IPS-18a (cell line): ENCODE data around the gene CREB5.
"Not testable (repeated sequence)": the region's sequence is repeated elsewhere in the genome, so short reads cannot be mapped to it uniquely, and the experiment has no call there.

ENCODE experiments used
- H3K27ac ChIP-seq: one replicate; pipeline ENCODE4 v1.5.1; 2013; ENCODE audit warnings: low read length
- H3K27me3 ChIP-seq: one replicate; pipeline ENCODE4 v1.6.1; 2013; ENCODE audit warnings: mild to moderate bottlenecking, low read length; ENCODE audit not compliant: control insufficient read depth, insufficient read depth
- H3K36me3 ChIP-seq: one replicate; pipeline ENCODE4 v1.6.1; 2013; ENCODE audit warnings: low read depth, low read length; ENCODE audit not compliant: control insufficient read depth
- H3K4me1 ChIP-seq: one replicate; pipeline ENCODE4 v1.6.1; 2013; ENCODE audit warnings: low read depth, low read length; ENCODE audit not compliant: control insufficient read depth
- H3K4me3 ChIP-seq: one replicate; pipeline ENCODE4 v1.5.1; 2013; ENCODE audit warnings: low read length
- H3K9ac ChIP-seq: one replicate; pipeline ENCODE4 v1.6.1; 2013; ENCODE audit warnings: mild to moderate bottlenecking, low read length, moderate library complexity
- H3K9me3 ChIP-seq: one replicate; pipeline ENCODE4 v1.6.1; 2013; ENCODE audit warnings: low read depth, low read length; ENCODE audit not compliant: control insufficient read depth

The CREB5 gene

DNA sequence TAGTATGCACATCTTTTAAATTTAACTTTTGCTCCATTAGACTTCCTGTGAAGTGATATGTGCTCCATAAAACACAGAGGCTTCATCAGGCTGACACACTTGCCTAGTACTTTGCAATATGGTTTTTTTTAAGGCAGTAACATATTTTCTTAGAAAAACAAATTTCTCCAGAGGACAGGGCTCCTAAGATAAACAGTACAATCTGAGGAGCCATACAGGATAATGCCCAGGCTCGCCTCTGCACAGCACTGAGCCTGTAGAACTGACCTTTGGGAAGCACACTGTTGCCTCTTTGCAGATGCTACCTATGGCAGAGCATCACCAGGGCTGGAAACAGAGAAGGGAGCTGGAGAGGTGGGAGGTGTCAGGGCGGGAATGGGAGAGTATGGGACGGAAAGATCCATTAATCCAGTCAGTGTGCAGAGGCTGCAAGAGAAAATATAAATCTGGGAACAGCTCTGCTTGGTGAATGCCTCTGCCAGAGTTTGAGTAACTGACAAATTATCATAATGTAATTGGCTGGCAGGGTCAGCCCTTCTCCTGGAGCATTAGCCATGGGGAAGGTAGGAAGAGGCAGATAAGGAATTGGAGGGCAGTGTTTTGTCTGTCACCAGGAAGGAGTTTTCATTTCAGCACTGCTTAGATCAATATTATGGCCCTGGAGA is 132.3 kb downstream of the CREB5 start:
- Histone ChIP-seq H3K27me3 (no peaks in the 10 kb centered on the region), H3K36me3 (no peaks in the 10 kb centered on the region), H3K4me1 (no peaks in the 10 kb centered on the region), H3K27ac (no peak overlapping the region), H3K4me3 (no peak overlapping the region), H3K9me3 (no peaks in the 10 kb centered on the region), H3K9ac (no peak overlapping the region)

DNA sequence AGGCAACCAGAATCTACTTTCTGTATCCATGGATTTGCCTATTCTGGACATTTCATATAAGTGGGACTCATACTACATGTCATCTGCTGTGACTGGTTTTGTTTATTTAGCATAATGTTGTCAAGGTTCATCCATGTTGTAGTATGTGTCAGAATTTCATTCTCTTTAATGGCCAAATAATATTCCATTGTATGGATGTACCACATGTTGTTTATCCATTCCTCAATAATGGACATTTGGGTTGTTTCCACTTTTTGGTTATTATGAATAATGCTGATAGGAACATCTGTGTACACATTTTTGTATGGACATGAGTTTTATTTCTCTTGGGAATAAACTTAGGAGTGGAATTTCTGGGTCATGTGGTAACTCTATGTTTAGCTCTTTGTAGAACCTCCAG is 133.7 kb downstream of the CREB5 start:
- no peak overlapping the region for H3K27ac ChIP-seq
- H3K4me3 ChIP-seq, result no peak overlapping the region
- no peaks in the 10 kb centered on the region for H3K9me3 ChIP-seq
- H3K27me3 ChIP-seq, result no peaks in the 10 kb centered on the region
- H3K4me1 ChIP-seq, result no peaks in the 10 kb centered on the region
- H3K36me3 ChIP-seq, result no peaks in the 10 kb centered on the region
- H3K9ac ChIP-seq, result no peak overlapping the region

DNA sequence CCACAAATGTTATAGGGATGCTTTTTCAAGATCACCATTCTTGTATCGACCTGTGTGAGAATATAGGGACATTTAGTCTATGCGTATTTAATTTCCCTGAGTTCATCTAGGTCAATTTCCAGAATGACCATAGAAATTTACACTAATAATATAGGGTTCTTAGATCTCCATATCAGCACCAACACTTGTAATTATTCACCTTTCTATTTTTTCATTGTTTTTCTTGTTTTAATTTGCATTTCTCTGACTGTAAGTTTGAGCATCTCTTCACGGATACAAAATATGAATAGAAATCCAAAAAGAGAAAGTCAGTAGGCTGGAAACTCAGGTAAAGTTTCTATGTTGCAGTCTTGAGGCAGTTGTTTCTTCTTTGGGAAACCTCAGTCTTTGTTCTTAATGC is 134.8 kb downstream of the CREB5 start:
- Histone ChIP-seq H3K27me3 (no peaks in the 10 kb centered on the region), H3K4me3 (no peak overlapping the region), H3K27ac (no peak overlapping the region), H3K36me3 (no peaks in the 10 kb centered on the region), H3K9me3 (no peaks in the 10 kb centered on the region), H3K4me1 (no peaks in the 10 kb centered on the region), H3K9ac (no peak overlapping the region)

DNA sequence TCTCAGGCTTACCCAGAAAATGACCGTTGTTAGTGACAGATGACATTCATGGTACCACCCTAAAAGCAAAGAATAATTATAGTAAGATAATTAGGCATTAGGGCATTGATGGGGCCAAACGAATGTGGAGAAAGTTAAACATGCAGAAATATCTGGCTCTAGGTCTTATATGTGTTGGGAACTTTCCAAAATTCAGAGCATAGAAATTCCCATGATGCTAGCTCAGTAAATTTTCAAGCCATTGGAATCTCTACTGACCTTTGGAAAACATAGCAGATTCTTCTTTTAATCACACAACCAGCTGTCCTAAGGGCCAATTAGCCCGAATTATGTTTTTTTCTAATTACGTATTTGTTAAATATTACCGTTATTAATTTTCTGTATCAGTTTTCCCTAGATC is 136.1 kb downstream of the CREB5 start:
- Histone ChIP-seq H3K36me3 (no peaks in the 10 kb centered on the region), H3K27ac (no peak overlapping the region), H3K4me1 (no peaks in the 10 kb centered on the region), H3K9ac (no peak overlapping the region), H3K9me3 (no peaks in the 10 kb centered on the region), H3K4me3 (no peak overlapping the region), H3K27me3 (no peaks in the 10 kb centered on the region)

DNA sequence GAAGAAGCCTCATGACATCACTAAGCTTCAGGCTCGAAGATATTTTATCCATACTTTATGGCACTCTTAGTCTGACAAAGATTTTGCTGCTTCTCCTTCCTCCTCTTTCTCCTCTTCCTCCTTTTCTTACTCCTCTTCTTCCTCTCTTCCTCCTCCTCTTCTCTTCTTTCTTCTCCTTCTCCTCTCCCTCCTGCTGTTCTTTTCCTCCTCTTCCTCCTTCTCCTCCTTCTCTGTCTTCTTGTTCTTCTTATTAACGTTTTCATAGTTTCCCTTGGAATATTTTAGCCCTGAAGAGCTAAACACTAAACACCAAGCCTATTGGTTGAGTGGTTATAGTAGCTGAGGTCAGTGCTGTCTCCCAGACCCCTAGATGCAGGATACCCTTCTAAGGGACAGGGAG is 137.7 kb downstream of the CREB5 start:
- H3K36me3 ChIP-seq, result no peaks in the 10 kb centered on the region
- H3K4me3 ChIP-seq, result no peak overlapping the region
- H3K9ac ChIP-seq, result no peak overlapping the region
- no peaks in the 10 kb centered on the region for H3K9me3 ChIP-seq
- no peaks in the 10 kb centered on the region for H3K27me3 ChIP-seq
- H3K4me1 ChIP-seq, result no peaks in the 10 kb centered on the region
- no peak overlapping the region for H3K27ac ChIP-seq

- Histone ChIP-seq H3K27me3 (no peaks in the 10 kb centered on the region), H3K4me3 (no peak overlapping the region)
These were observed 138.4 kb downstream of the CREB5 start for GRCh38 chr7:28550580-28551186.

GRCh38 chr7:28551331-28551730 is 139.0 kb downstream of the CREB5 start:
- no peak overlapping the region for H3K9ac ChIP-seq
- H3K9me3 ChIP-seq, result no peaks in the 10 kb centered on the region
- H3K27me3 ChIP-seq, result no peaks in the 10 kb centered on the region
- no peaks in the 10 kb centered on the region for H3K4me1 ChIP-seq
- H3K36me3 ChIP-seq, result no peaks in the 10 kb centered on the region
- H3K4me3 ChIP-seq, result no peak overlapping the region
- no peak overlapping the region for H3K27ac ChIP-seq

More at GRCh38 chr7:28550580-28551186, 138.4 kb downstream of the CREB5 start:
- Histone ChIP-seq H3K9me3 (no peaks in the 10 kb centered on the region), H3K4me1 (no peaks in the 10 kb centered on the region), H3K36me3 (no peaks in the 10 kb centered on the region), H3K27ac (no peak overlapping the region), H3K9ac (no peak overlapping the region)

DNA sequence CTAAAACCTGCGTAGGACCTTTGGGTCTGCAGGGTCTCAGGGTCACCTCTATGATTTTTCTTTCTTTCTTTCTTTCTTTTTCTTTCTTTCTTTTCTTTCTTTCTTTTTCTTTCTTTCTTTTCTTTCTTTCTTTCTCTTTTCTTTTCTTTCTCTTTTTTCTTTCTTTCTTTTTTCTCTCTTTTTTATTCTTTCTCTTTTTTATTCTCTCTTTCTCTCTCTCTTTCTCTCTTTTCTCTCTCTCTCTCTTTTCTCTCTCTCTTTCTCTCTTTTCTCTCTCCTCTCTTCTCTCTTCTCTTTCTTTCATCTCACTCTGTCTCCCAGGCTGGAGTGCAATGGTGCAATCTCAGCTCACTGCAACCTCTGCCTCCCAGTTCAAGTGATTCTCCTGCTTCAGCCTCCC is 139.4 kb downstream of the CREB5 start:
- not testable (repeated sequence) for H3K36me3 ChIP-seq, H3K4me1 ChIP-seq, H3K27me3 ChIP-seq, H3K4me3 ChIP-seq, H3K9me3 ChIP-seq, H3K9ac ChIP-seq, H3K27ac ChIP-seq

DNA sequence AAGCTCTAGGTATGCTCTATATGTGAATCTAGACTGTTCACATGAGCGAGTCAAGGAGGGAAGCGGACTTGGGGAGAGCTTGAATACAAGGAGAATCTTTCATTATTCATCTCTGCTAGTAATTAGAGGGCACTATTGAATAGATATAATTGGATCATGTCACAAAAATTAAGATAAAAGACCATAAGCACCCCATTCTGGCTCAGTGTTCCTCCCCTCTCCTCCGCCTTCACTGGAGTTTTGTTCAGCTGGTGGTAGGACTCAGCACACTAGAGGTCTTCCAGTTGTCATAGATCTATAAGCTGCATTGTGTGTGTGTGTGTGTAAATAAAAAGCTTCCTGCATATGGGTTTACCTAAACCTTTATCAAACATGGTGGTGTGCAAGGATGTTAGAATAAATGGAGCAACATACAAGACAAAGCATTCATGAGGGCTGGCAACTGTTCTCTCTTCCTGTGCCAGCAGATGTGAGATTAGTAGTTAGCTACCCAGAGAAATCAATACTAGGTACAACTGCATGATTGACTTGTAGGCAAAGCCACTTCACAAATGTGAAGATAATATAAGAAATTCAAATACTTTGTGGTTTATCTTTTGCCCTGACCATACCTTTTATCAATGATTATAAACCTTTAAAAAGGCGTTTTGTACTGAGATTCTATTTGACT is 142.6 kb downstream of the CREB5 start:
- H3K4me1 ChIP-seq, result peaks cover 8% of the 10 kb centered on the region
- no peak overlapping the region for H3K27ac ChIP-seq
- H3K9me3 ChIP-seq, result no peaks in the 10 kb centered on the region
- H3K9ac ChIP-seq, result no peak overlapping the region
- no peaks in the 10 kb centered on the region for H3K27me3 ChIP-seq
- H3K36me3 ChIP-seq, result no peaks in the 10 kb centered on the region
- no peak overlapping the region for H3K4me3 ChIP-seq

DNA sequence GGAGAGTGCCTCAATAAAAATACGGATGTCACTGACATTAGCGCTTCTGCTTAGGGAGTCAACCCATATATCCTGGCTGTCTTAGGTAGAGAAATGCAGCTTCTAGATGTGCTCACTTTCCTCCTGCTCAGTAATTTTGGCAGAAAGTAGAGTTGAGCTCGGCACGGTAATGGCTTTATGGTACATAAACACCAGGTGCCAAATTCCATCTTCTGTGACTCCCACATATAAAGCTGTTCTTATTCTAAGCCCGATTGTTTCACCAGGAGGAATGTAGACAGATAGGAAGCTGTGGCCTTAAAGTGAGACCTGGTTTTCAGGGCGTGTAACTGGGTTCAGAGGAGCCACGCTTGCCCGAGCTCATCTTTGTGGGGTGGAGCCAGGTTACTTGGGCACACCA is 143.7 kb downstream of the CREB5 start:
- no peak overlapping the region for H3K27ac ChIP-seq
- no peaks in the 10 kb centered on the region for H3K9me3 ChIP-seq
- H3K36me3 ChIP-seq, result no peaks in the 10 kb centered on the region
- no peak overlapping the region for H3K4me3 ChIP-seq
- H3K27me3 ChIP-seq, result no peaks in the 10 kb centered on the region
- peaks cover 8% of the 10 kb centered on the region for H3K4me1 ChIP-seq
- H3K9ac ChIP-seq, result no peak overlapping the region

GRCh38 chr7:28556671-28557070 is 144.4 kb downstream of the CREB5 start:
- Histone ChIP-seq H3K4me3 (no peak overlapping the region), H3K27ac (no peak overlapping the region), H3K9ac (no peak overlapping the region), H3K4me1 (peaks cover 8% of the 10 kb centered on the region), H3K9me3 (no peaks in the 10 kb centered on the region), H3K36me3 (no peaks in the 10 kb centered on the region), H3K27me3 (no peaks in the 10 kb centered on the region)

DNA sequence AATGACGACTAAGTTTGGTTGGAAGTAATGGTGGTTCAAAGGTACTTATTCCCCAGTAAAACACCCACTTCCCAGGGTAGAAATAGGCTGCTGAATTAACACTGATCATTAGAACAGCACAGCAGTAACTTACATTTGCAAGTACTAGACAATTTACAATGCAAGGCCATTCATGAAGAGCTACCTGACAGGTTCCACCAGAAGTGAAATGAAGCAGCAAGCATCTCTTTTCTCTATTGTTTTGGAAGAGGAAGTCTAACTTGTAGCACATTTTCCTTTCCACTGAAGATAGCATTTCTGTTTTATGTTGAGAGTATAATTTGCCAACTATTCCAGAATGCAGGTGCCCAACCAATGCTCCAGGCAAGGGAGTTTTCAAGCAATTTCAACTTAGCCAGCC is 145.9 kb downstream of the CREB5 start:
- Histone ChIP-seq H3K36me3 (no peaks in the 10 kb centered on the region), H3K4me3 (no peak overlapping the region), H3K4me1 (peaks cover 8% of the 10 kb centered on the region), H3K27ac (no peak overlapping the region), H3K9ac (no peak overlapping the region), H3K9me3 (no peaks in the 10 kb centered on the region), H3K27me3 (no peaks in the 10 kb centered on the region)
